Ascending aorta (tissue), 2 donors: Measurements from ENCODE around the gene RPL7A. TPM values are rescaled to one million over a fixed set of nuclear protein-coding genes. Genes with fewer than 3 reads are reported as not detected.
A peak's percentile ranks its signal among the peaks of the same experiment; 100 is the strongest.
"Not testable (repeated sequence)": the region's sequence is repeated elsewhere in the genome, so short reads cannot be mapped to it uniquely, and the experiment has no call there.

ENCODE experiments used
- DNase-seq, 2 donors: peaks; one replicate each; pipeline ENCODE4 v3.0.0-alpha.2; 2019; ENCODE audit warnings: low spot score in 2 of 2
- H3K27ac ChIP-seq, 2 donors: fragments of 200-600 bp; sonication (generic); one replicate each; pipeline ENCODE4 v1.5.1; 2016 to 2017; ENCODE audit warnings: mild to moderate bottlenecking in 1 of 2
- H3K27me3 ChIP-seq: fragments of 200-600 bp; sonication (generic); one replicate; pipeline ENCODE4 v1.5.1; 2017
- H3K36me3 ChIP-seq, 2 donors: fragments of 200-600 bp; sonication (generic); one replicate each; pipeline ENCODE4 v1.5.1; 2016
- H3K4me1 ChIP-seq, 2 donors: fragments of 200-600 bp; sonication (generic); one replicate each; pipeline ENCODE4 v1.5.1; 2016 to 2017; ENCODE audit warnings: mild to moderate bottlenecking in 1 of 2
- H3K4me3 ChIP-seq, 2 donors: fragments of 200-600 bp; sonication (generic); one replicate each; pipeline ENCODE4 v1.5.1; 2016 to 2017; ENCODE audit warnings: mild to moderate bottlenecking in 1 of 2
- H3K9me3 ChIP-seq, 2 donors: fragments of 200-600 bp; sonication (generic); one replicate each; pipeline ENCODE4 v1.5.1; 2016
- CTCF ChIP-seq, 3 experiments: fragments of 200-600 bp in 2 of 3; fragments of 450-650 bp in 1 of 3; sonication (generic) in 2 of 3; IDR thresholded peaks; one replicate each; pipeline ENCODE4 v1.5.1; 2016 to 2019; ENCODE audit warnings: antibody characterized with exemption in 3 of 3, mild to moderate bottlenecking in 1 of 3, moderate library complexity in 1 of 3
- intact Hi-C: fragments of 100-400 bp; cut with DNase I; formaldehyde crosslinking; loops from one replicate; pipeline ENCODE4 v1.15.1; 2023
- total RNA-seq: library from RNA; depleted of rRNA; stranded (reverse); fragments of >200 nt; gene quantifications from one replicate; pipeline ENCODE4 v1.1.0, GENCODE V29; 2016

RPL7A gene
- total RNA-seq, 1 donor from 2014 or later, result 1,203 TPM

DNA sequence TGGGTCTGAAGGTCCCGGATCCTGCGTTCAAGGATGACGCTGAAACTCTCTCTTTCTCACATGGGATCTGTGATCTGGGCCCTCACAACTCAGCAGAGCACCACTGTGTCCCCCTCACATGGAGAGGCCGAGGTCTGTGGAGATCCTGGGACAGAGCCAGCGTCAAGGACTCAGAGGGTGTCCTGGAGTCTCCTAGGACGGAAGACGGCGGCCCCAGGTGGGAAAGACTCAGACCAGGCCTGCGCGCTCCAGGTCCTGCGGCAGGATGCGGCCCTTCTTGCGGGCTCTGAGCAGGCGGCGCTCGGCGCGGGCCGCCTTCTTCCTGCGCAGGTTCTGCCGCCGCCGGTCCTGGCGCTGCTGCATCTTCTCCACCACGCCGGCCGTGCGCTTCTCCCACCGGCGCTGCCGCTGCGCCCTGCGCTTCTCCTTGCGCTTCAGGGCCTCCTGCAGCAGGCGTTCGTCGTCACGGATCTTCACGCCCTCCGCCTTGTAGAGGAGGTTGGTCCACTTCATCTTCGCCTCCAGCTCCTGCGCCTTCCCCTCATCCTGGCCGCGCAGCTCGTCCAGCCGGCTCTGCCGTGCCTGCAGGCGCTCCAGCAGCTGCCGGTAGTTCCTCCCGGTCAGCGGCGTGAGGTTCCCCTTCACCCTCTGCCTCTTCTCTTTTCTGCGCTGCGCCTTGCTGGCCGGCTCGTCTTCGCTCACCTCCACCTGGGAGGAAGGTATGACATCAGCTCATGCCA, 16.2 kb upstream of the RPL7A start:
- DNase-seq, result peak in 1 of 2 donors; percentile 52
- no peaks in the 10 kb centered on the region for H3K9me3 ChIP-seq
- H3K36me3 ChIP-seq, result peaks cover 37 to 42% of the 10 kb centered on the region in 2 donors
- no peak overlapping the region for H3K4me3 ChIP-seq
- intact Hi-C loops, result no loop called here
- H3K27ac ChIP-seq, result no peak overlapping the region
- H3K27me3 ChIP-seq, result no peaks in the 10 kb centered on the region
- peaks cover 11 to 18% of the 10 kb centered on the region in 2 donors for H3K4me1 ChIP-seq
- TF ChIP-seq CTCF (IDR thresholded peaks at IDR 0.05), result no peak

GRCh38 chr9:133332381-133332730, 15.7 kb upstream of the RPL7A start:
- no peak overlapping the region for H3K4me3 ChIP-seq
- DNase-seq, result peak in 1 of 2 donors; percentile 51
- peaks cover 37 to 42% of the 10 kb centered on the region in 2 donors for H3K36me3 ChIP-seq
- peaks cover 11 to 19% of the 10 kb centered on the region in 2 donors for H3K4me1 ChIP-seq
- H3K27me3 ChIP-seq, result no peaks in the 10 kb centered on the region
- TF ChIP-seq CTCF (IDR thresholded peaks at IDR 0.05), result no peak
- intact Hi-C loops, result no loop called here
- H3K9me3 ChIP-seq, result no peaks in the 10 kb centered on the region
- no peak overlapping the region for H3K27ac ChIP-seq

DNA sequence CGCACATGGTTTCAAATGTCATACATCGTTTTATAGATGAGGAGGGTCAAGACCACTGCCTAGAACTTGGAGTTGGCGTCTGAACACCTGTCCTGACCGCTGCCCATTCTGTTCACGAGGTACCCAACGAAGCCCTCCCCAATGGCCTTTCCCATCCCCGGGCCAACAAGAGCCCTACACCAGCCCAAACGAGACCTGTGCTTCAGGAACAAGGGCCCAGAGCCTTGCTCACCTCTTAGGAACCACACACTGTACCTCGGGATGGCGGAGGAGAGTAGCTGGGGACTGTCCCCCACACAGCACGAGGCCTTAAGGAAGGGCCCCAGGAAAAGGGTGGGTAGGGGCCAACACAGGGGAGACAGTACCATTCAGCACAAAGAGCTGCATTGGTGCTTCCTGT, 15.0 kb upstream of the RPL7A start:
- Histone ChIP-seq H3K4me3 (no peak overlapping the region), H3K9me3 (no peaks in the 10 kb centered on the region), H3K4me1 (peaks cover 11 to 19% of the 10 kb centered on the region in 2 donors), H3K27me3 (no peaks in the 10 kb centered on the region), H3K27ac (no peak overlapping the region), H3K36me3 (peaks cover 37 to 42% of the 10 kb centered on the region in 2 donors)
- no peak for DNase-seq
- intact Hi-C loops, result no loop called here
- no peak for TF ChIP-seq CTCF (IDR thresholded peaks at IDR 0.05)

- peak in 1 of 2 donors; percentile 51 for DNase-seq
Measured at GRCh38 chr9:133333566-133333965, 14.5 kb upstream of the RPL7A start.

GRCh38 chr9:133334161-133334560, 13.9 kb upstream of the RPL7A start:
- no peak for TF ChIP-seq CTCF (IDR thresholded peaks at IDR 0.05)
- Histone ChIP-seq H3K36me3 (peaks cover 37 to 45% of the 10 kb centered on the region in 2 donors), H3K4me3 (no peak overlapping the region), H3K4me1 (peaks cover 11 to 19% of the 10 kb centered on the region in 2 donors), H3K27ac (no peak overlapping the region), H3K9me3 (no peaks in the 10 kb centered on the region), H3K27me3 (no peaks in the 10 kb centered on the region)
- intact Hi-C loops, result no loop called here
- DNase-seq, result no peak

More at GRCh38 chr9:133333566-133333965, 14.5 kb upstream of the RPL7A start:
- no peak for TF ChIP-seq CTCF (IDR thresholded peaks at IDR 0.05)
- Histone ChIP-seq H3K4me3 (no peak overlapping the region), H3K4me1 (peaks cover 11 to 19% of the 10 kb centered on the region in 2 donors), H3K27me3 (no peaks in the 10 kb centered on the region), H3K36me3 (peaks cover 37 to 42% of the 10 kb centered on the region in 2 donors), H3K9me3 (no peaks in the 10 kb centered on the region), H3K27ac (no peak overlapping the region)
- intact Hi-C loops, result no loop called here

DNA sequence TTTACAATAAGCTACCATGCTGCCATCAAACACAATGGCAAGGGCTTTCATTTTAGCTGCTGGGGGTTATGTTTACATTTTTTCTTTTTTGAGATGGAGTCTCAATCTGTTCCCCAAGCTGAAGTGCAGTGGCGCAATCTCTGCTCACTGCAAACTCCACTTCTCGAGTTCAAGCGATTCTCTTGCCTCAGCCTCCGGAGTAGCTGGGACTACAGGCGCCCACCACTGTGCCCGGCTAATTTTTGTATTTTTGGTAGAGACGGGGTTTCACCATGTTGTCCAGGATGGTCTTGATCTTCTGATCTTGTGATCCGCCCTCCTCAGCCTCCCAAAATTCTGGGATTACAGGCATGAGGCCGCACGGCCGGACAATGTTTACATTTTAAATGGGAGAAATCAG, 13.1 kb upstream of the RPL7A start:
- DNase-seq, H3K9me3 ChIP-seq, H3K27me3 ChIP-seq, H3K27ac ChIP-seq: not testable (repeated sequence)
- intact Hi-C loops, result loop anchor here (5.0 kb wide), 1 partner anchor 303 kb away; the partner anchor contains the start of gene GTF3C5
- Histone ChIP-seq H3K36me3 (peaks cover 37 to 52% of the 10 kb centered on the region in 2 donors), H3K4me3 (peak overlapping the region; percentile 80 to 91), H3K4me1 (peaks cover 11 to 19% of the 10 kb centered on the region in 2 donors)
